Stimulated activated naive CD8-positive, alpha-beta T cell treated with anti-CD3 and anti-CD28 coated beads, Interleukin-15, Interleukin-2, amounts not matched to agents 100 U/mL and 50 U/mL, for 24 hours (primary cell): ENCODE results near the gene C19orf12.
"Not testable (repeated sequence)": the region's sequence is repeated elsewhere in the genome, so short reads cannot be mapped to it uniquely, and the experiment has no call there.

Experiments used
- ATAC-seq: fragments of 150-1000 bp; cut with Tn5 transposase; one replicate; pipeline ENCODE4 v1.10.0; 2021
- DNase-seq: peaks from one replicate; pipeline ENCODE4 v3.0.0; 2021

C19orf12 gene

GRCh38 chr19:29731331-29731850 is 16.3 kb upstream of the C19orf12 start:
- no peak for ATAC-seq
- DNase-seq, result no peak

GRCh38 chr19:29727906-29728305 is 12.8 kb upstream of the C19orf12 start:
- no peak for DNase-seq
- ATAC-seq, result no peak

GRCh38 chr19:29724746-29725145 is 9.7 kb upstream of the C19orf12 start:
- ATAC-seq (no peak), DNase-seq (no peak)

GRCh38 chr19:29724102-29724641 is 9.1 kb upstream of the C19orf12 start:
- DNase-seq, result peak; percentile 55
- ATAC-seq, result peak; percentile 64

- ATAC-seq (no peak), DNase-seq (no peak)
Measured at GRCh38 chr19:29717051-29717450, 2.0 kb upstream of the C19orf12 start.

GRCh38 chr19:29715701-29716581 is 880 bp upstream of the C19orf12 start:
- no peak for DNase-seq
- ATAC-seq, result no peak

GRCh38 chr19:29714371-29714952 is 599 bp downstream of the C19orf12 start:
- no peak for DNase-seq
- ATAC-seq, result peak; percentile 26

- no peak for ATAC-seq
- no peak for DNase-seq
Measured at GRCh38 chr19:29712744-29713516, 2.1 kb downstream of the C19orf12 start.

- DNase-seq, result no peak
- no peak for ATAC-seq
Measured at GRCh38 chr19:29711584-29712132, 3.4 kb downstream of the C19orf12 start.

- DNase-seq, ATAC-seq: not testable (repeated sequence)
Measured at GRCh38 chr19:29709440-29709798, 5.6 kb downstream of the C19orf12 start.

- DNase-seq, result no peak
Measured at GRCh38 chr19:29708554-29709439, 6.3 kb downstream of the C19orf12 start.

GRCh38 chr19:29706635-29707034 is 8.4 kb downstream of the C19orf12 start:
- DNase-seq (no peak), ATAC-seq (no peak)

More at GRCh38 chr19:29708554-29709439, 6.3 kb downstream of the C19orf12 start:
- no peak for ATAC-seq

GRCh38 chr19:29705706-29706105 is 9.4 kb downstream of the C19orf12 start:
- ATAC-seq (no peak), DNase-seq (no peak)

GRCh38 chr19:29704562-29705558 is 10.2 kb downstream of the C19orf12 start:
- DNase-seq, result no peak
- ATAC-seq, result peak; percentile 88

GRCh38 chr19:29702963-29703320 is 12.1 kb downstream of the C19orf12 start:
- ATAC-seq, result no peak
- no peak for DNase-seq

GRCh38 chr19:29702161-29702962 is 12.7 kb downstream of the C19orf12 start:
- DNase-seq (no peak), ATAC-seq (no peak)

GRCh38 chr19:29700498-29700897 is 14.6 kb downstream of the C19orf12 start:
- DNase-seq (no peak), ATAC-seq (no peak)

GRCh38 chr19:29699861-29700260 is 15.2 kb downstream of the C19orf12 start:
- ATAC-seq, result no peak
- DNase-seq, result no peak
